Cardiac septum (tissue), 1 donor: ENCODE results near the gene C11orf58. TPM values are rescaled to one million over a fixed set of nuclear protein-coding genes. Genes with fewer than 3 reads are reported as not detected.

Experiments
- DNase-seq: peaks from one replicate; pipeline ENCODE4 v3.0.0-alpha.2; 2020; ENCODE audit warnings: low spot score
- intact Hi-C: fragments of 100-400 bp; cut with DNase I; formaldehyde crosslinking; loops from one replicate; pipeline ENCODE4 v1.14.0; 2022
- total RNA-seq: library from RNA; stranded (reverse); fragmentation: NEBNext Ultra II Directional; extraction: Animal tissue kit (Norgen Biotek cat#: 25700); gene quantifications from one replicate; pipeline ENCODE4 v1.2.1, GENCODE V29; 2021
- donor health status: DM: no; HTN: no; CAD: no.

The C11orf58 gene
- total RNA-seq, 1 donor from 2014 or later = 106 TPM

DNA sequence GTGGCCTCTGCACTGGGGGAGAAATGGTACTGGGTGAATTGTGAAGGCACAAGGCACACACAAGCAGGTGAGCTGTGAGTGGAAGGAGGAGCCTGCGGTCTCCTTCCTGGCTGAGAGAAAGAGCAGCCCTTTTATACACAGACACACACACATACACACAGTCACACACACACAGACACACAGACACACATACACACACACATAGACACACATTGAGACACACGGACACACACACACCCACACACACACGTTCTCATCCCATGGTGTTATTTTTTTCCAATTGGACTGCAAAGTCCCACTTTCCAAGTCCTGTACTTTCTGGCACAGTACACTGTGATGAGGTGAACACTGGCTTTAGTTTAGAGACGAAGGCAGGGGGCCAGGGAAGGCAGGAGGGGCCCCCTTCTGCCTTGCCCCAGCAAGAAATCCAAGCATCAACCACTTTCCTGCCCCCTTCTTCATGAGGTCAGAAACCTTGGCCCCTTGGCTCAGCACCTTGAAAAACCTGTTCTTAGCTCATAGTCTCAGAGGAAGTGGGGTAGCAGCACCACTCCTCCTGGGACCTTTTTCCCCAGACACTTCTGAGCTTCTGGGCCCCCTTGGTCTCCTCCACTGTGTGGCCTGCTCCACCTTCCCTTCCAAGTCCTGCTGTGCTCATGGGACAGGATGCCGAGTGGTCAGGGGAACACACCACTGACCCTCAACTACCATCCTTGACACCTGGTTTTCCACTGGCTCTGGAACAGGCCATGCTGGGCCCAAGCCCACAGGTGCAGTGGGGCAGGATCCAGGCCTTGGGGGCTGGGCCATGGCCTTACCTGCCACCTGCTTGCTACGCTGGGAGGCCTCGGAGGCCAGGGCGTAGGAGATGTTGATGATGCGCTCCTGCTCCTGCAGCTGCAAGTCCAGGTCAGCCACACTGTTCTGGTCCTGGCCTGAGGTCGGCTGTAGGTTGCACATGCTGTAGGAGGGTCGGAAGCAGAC is 43.8 kb downstream of the C11orf58 start:
- intact Hi-C loops = no loop called here
- DNase-seq = peak; percentile 72

DNA sequence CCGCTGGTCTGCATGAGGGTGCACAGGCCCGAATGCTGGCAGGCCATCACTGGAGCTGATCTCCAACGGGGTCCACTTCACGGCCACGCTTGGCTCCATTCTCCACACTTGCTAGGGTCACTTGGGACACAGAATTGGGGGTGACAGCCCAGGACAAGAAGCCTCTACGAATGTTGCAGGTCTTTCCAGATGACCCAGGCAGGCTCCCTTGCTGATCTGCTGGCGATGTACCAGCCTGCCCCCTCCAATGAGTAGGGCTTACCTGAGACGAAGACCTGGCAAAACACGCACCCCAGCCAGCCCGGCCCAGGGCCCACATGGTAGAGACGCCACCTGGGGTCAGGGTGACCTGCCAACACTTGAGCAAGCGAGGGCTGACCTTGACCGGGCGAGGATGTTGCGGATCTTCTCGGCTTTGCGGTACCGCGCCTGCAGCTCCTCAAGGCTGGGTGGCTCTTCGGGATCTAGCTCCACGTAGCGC is 44.9 kb downstream of the C11orf58 start:
- intact Hi-C loops = no loop called here
- peak; percentile 74 for DNase-seq

DNA sequence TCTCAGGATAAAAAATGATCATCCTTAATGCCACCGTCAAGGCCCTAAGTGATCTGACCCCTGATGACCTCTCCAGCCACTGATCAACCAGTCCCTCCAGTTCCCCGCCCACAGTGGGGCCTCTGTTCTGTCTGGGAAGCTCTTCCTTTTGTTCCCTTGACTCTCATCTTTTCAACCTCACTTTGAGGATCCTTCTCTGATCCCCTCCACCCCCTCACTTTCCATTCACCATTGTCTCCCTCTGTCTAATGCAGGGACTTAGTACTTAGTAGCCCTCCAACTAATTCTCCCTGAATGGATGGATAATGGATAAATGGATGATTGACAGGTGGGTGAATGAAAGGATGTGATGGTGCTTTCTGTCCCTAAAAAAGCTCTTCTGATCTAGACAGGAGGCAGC is 45.6 kb downstream of the C11orf58 start:
- DNase-seq = peak; percentile 57
- intact Hi-C loops = loop anchor here (2.0 kb wide), 1 partner anchor 99 kb away; no protein-coding TSS in a partner anchor

DNA sequence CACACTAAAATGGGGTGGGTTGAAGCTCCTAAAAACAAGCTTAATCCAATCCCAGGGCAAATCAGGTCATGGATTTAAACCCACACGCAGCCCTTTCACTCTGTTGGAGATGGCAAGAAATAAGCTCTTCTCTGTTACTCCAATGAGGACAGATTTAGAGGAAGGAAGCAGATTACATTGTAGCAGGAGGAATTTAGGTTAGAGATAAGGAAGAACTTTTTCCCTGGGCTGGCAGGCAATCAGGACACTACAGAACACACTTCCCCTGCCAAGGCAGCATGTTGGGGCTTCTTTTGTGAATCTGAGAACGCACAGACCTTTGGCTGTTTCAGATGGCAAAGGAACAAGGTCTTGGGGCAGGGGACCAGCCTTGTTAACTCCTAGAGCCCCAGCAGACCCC is 46.2 kb downstream of the C11orf58 start:
- DNase-seq = peak; percentile 0
- intact Hi-C loops = loop anchor here (2.0 to 5.0 kb wide), 3 partner anchors 38 to 153 kb away; no protein-coding TSS in a partner anchor

DNA sequence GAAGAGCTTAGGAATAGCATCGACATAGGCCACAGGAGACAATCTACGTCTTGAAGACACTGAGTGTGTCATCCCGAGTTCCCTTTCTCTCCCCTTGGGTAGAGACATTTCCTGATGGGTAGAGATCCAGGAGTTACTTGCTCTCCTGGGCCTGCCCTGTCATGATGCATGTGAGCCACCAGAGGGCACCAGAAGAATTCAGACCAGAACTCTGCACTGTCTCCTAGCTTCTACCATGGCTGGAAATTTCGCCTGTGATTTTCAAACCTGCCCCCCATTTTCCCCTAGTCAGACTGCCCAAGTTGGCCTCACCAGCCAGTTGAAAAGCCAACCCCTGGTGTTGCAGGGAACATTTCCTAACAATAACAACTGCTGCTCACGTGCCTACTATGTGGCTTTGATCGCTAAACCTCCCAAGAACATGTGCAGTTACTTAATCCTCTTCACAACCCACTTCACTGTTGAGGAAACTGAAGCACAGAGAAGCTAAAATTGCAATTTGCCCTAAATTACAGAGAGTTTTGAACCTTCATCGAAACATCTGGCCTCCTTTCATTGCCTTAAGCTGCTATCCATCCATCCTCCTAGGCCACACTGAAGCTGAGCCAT is 47.2 kb downstream of the C11orf58 start:
- intact Hi-C loops = loop anchor here (2.0 to 5.0 kb wide), 4 partner anchors 37 to 279 kb away; no protein-coding TSS in a partner anchor
- DNase-seq = peak; percentile 83

DNA sequence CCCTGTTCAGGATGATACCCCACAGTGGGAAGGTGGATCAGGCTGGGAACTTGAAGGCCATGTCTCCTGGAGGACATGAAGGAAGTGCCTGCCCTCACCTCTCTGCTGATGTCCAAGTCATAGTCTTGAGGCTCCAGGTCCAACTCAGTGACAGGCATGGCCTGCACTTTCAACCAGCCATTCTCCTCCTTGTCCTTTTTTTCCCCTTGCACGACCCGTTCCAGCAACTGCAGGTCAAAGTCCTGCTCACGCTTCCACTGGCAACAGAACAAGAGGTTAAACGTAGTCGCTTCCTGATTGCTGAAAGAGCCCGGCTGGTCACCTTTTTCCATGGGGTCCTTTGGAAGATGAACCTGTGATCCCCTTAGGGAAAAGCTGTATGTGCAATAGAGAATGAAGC is 47.7 kb downstream of the C11orf58 start:
- intact Hi-C loops = loop anchor here (2.0 to 5.0 kb wide), 3 partner anchors 36 to 279 kb away; no protein-coding TSS in a partner anchor
- DNase-seq = no peak

DNA sequence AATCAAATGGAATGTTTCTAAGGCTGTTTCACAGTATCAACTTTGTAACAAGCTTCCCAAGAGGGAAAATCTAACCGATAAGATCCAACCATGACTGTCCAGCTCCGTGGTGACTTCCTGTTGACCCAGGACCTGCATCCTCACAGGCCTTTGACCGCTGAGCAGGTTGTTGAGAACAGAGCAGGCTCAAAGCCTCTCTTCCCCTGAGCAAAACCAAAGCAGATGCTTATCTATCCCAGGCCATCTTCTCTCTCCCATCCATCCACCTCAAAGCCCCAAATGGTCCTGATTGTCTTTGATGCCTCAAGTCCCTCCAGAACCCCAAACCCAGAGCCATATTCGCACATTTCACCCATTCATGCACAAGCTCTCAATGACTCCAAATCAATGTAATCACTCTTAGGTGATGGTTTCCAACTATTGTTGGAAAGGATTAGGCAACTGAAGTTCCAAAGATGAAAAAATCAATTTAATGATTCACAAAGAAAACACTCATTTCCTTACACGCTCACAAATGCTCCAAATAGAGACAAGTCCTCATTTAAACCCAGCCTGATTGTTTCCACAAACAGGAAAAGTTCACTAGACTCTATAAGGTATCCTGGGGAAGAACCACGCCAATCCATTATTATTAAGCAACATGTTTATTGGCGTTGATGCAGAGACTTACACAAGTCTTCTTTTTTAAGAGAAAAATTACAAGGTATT is 48.7 kb downstream of the C11orf58 start:
- intact Hi-C loops = loop anchor here (2.0 to 5.0 kb wide), 3 partner anchors 35 to 278 kb away; no protein-coding TSS in a partner anchor
- DNase-seq = peak; percentile 14

DNA sequence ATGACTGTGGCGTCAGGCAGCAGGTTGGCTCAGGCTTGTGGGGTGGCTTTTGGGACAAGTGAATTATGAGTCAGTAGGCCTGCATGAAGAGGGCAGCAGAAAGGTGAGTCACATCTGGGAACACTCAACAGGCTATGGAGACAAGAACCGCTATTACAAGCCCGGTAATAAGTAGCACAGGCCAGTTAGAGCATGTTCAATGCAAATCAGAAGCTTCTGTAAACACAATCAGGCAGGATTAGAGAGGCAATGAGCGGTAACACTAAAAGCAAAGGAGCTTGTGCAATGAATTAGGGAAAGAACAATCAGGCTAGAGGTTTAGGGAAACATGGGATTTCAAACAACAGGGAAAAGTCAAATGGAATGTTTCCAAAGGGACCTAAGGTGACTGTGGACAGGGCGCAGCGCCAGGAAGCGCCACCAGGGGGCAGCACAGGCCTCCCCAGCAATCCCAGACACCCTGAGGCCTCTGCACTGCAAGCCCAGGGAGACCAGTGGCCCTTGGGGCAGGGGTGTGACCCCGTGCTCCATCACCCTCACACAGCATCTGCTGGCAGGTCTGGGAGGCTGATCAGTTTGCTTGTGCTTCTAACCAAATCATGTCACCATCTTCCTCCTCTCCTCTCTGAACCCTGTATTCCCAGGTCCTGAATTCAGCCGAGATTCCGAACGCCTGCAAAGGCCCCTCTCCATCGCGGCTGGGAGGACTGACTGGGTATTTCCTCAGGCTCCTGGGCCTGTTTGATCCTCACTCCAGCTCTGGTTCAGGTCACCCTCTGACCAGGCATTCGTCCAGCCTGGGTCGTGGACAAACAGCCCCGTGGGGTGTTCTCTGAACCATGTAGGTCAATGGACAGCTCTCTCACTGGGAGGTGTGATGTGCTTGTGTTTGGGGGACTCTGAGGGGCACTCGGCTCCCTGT is 50.0 kb downstream of the C11orf58 start:
- peak; percentile 88 for DNase-seq
- intact Hi-C loops = loop anchor here (2.0 to 5.0 kb wide), 3 partner anchors 16 to 149 kb away; no protein-coding TSS in a partner anchor

DNA sequence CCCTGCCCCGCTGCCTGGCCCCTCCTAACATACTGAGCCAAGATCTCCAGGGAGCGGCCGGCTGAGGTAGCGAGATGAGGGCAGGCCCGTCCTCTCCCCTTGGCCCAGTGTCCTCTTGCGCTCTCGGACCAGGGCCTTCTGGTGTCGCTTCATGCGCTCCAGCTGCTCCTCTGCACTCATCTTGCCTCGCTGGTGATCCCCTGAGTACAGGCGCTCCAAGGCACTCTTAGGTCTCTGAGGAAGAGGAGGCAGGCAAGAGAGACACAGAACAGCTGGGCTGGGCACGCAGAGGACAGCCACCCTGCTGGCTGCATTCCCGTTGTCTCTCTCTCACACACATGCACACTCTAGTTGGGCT is 50.6 kb downstream of the C11orf58 start:
- DNase-seq = no peak
- intact Hi-C loops = loop anchor here (2.0 to 5.0 kb wide), 3 partner anchors 16 to 148 kb away; no protein-coding TSS in a partner anchor

DNA sequence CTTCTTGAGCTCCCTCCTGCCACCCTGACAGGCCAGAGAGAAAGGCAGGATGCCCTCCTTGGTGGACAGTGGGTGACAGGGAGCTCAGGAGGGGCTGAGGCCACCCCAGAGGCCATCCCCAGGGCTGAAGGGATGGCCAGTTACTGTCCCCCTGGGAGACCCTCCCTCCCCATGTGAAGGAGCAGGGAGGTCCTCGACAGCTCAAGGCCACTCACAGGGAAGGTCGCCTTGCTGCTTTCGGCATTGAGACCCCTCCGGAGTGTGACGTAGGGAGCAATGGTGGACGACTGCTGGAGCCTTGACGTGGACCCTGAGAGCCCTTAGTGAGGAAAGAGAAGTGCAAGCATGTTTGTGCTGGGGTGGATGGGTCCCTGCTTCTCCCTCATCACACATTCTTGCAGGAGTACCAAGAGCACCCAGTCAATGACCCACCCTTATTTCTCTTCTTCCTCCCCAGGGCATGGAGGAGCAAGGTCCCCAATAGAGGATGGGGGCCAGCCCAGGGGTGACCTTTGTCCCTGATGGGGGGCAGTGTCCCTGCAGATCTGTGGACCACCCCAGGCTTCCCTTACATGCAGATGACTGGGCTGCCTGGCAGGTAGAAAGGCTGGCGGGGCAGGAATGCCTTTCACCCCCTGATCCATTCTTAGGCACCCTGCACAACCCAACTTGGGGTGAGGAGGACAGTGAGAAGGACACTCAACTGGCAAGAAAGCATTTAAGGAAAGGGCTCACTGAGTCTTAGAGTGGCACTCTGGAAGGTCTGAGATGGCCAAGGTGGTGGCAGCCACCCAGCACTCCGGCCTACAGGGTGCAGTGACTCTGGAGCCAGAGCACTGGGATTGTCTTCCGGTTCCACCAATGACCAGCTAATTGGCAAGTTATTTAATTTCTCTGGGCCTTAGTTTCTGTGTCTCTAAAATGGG is 51.4 kb downstream of the C11orf58 start:
- no peak for DNase-seq
- intact Hi-C loops = loop anchor here (2.0 to 5.0 kb wide), 3 partner anchors 15 to 147 kb away; no protein-coding TSS in a partner anchor

DNA sequence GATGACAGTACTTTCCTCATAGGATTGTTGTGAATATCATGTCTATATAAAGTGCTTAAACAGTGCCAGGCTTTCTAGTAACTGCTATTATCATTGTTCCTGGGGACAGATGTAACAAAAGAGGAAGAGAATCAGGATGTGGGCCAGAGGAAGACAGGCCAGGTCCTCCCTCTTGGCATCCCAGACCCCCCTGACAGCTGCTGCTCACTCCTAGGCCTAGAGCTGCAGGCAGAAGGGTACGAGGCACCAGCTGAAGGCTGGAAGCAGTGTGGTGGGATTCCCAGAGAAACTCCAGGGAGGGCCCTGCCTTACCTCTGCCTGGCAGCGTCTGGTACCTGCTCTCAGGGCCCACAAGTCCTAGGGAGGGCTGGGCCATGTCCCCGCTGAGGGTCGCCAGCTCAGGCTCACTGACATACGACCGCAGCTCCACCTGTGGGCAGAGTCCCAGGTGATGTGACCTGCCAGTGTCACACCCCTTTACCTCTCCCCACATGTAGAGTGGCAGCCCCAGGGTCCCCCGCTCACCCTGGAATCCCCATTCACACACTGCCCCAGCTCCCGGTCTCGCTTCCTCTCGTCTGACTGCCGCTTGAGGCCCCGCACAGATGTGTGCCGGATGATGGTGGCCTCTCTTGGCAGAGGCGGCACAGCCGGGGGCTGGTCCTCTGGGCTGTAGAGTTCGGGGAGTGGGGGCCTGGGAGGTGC is 52.2 kb downstream of the C11orf58 start:
- intact Hi-C loops = no loop called here

DNA sequence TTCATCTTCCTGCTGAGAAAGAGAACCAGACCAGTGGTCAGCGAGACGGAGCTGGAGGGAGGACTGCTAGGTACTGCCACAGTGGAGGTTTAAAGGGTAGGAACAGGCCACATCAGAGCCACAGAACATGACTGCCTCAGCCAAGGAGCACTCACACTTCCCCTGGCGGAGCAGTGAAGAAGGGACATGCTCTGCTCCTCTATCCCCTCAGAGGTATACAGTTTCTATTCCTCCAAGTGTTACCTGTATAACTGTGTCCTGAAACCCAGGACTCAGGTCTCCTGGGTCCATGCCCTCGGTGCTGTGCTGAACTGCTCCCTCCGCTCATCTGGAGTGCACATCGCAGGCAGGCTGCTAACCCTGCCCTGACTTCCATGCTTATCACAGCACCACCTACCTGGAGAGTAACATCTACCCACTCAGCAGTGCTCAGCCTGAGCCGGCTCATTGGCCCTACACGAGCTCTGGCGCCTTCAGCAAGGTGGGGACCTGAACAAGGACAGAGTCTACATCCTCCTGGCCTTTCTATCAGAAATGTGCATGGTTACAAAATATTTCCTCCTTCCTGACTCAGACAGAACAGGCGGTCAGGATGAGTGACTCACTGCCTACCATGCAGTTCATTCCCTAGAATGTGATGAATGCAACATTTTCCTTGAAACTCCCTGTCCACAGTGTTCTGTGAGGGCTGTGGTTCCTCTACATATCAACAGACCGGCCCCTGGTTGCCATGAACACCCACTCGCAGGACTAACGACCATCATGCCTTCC is 52.9 kb downstream of the C11orf58 start:
- no peak for DNase-seq
- intact Hi-C loops = no loop called here

More for the DNA sequence above, 52.2 kb downstream of the C11orf58 start:
- DNase-seq = no peak

DNA sequence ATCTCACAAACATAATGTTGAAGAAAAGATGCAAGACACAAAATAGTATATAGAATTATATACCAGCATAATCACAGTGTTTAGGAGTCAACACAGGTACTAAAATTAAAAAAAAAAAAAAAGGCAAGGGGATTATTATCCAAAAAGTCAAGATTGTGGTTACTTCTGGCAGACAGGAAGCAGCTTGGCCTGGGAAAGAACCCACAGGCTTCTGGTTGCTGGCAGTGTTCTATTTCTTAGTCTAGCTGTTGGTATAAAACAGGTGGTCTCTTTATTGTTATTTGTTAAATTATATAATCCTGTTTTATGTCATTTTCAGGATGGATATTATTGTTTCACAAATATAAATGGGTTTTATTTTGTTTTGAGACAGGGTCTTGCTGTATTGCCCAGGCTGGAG is 54.0 kb downstream of the C11orf58 start:
- no peak for DNase-seq
- intact Hi-C loops = no loop called here

DNA sequence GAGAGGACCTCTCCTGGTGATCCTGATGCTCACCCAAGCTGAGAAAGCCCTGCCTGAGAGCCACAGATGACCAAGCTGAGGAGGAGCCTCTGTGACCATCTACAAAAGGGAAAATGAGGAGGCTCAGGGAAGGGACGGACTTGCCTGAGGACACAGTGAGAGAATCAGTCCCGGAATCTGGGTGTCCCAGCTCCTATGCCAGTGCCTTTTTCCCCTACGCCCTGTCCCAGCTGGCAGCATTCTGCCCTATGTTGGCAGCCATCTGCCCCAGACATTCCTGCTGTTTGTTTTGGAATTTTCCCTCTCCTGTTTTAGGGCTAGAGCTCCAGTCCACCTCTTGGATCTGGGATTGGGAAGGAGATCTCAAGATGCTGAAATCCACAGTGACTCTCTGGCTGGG is 54.6 kb downstream of the C11orf58 start:
- intact Hi-C loops = no loop called here

DNA sequence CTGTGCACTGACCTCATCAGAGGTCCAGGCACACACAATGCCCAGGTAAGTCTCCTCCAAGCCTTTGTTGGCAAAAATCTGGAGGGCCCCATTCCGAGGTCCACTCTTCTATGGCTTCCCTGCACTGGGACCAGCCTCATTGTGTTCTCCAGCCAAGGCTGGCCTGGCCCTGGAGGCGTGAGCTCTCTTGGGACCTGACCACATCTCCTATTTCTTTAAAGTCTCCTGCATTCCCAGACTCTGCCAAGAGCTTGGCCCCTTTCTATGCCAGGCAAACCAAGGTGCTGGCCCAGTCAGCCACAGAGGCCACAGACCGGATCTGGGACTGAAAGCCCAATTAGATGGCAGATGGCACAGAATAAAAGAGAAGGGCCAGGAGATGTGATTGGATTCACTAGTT is 55.1 kb downstream of the C11orf58 start:
- no peak for DNase-seq
- intact Hi-C loops = no loop called here

More for the DNA sequence above, 54.6 kb downstream of the C11orf58 start:
- no peak for DNase-seq
